HG03460 (cell line): Measurements from ENCODE around the gene MAS1L.

Source experiments
- ATAC-seq: cut with Tn5 transposase; IDR thresholded peaks from one replicate; pipeline ENCODE4 v1.9.1; 2021; ENCODE audit not compliant: unreplicated experiment

Gene MAS1L, protein sequence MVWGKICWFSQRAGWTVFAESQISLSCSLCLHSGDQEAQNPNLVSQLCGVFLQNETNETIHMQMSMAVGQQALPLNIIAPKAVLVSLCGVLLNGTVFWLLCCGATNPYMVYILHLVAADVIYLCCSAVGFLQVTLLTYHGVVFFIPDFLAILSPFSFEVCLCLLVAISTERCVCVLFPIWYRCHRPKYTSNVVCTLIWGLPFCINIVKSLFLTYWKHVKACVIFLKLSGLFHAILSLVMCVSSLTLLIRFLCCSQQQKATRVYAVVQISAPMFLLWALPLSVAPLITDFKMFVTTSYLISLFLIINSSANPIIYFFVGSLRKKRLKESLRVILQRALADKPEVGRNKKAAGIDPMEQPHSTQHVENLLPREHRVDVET

DNA sequence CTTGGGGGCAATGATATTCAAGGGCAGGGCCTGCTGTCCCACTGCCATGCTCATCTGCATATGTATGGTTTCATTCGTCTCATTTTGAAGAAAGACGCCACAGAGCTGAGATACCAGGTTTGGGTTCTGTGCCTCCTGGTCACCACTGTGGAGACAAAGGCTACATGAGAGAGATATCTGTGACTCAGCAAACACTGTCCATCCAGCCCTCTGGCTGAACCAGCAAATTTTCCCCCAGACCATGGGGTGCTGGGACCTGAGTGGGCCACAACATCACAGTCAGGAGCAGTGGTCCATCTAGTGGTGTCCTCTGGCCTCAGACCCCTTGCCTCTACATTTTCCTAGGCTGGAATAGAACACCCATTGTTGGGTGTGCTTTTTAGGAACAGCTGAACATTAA, at the start of gene MAS1L:
Gene MAS1L, minus strand, starts transcription at position 297 of the 400 bp plus-strand sequence. Its CDS starts 54 bp downstream, at position 243.
- no peak for ATAC-seq

DNA sequence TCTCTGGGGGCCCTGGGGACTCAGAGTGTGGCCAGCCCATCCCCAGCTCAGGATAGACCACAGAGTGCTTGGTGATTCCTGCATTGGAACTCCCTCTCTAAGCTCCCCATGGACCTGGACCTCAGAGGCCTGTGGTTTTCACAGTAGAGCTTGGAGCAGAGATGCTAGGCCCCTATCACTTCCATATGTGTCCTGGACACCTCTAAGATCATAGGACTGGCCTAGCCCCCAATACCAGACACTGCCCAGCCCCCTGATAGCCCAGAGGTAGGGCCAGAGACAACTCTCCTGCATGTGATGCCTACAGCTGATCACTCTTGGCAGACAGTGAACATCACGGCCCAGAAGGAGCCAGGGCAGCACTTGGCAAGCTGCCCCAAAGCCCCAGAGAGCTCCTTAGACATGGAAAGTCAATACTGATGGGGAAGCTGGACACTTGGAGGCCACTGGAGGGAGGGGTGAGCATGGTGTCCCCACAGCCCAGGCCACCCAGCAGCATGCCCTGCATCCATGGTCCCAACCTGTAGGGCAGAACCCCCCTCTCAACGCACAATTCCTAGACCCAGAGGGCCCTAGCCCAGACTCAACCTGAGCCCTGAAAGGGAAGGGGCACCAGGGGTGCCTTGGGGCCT, 44.7 kb upstream of the MAS1L start:
- ATAC-seq, result no peak

DNA sequence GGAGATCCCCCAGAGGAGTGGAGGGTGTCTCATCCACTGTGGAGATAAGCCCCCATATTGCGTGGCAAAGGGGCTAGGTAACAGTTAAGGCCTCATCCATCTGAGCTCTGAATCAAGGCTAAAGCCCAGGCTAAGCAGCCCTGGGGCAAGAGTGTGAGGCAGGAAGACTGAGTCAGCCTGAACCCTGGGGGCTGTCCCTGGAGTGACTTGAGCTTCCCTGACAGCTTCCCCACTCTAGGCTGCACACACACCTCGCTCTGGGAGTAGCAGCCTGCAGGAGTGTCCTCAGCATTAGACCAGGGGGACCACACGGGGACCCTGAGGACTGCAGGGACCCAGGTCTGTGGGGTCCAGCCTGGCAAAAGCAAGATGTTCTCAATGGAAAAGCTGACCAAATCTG, 43.9 kb upstream of the MAS1L start:
- no peak for ATAC-seq

DNA sequence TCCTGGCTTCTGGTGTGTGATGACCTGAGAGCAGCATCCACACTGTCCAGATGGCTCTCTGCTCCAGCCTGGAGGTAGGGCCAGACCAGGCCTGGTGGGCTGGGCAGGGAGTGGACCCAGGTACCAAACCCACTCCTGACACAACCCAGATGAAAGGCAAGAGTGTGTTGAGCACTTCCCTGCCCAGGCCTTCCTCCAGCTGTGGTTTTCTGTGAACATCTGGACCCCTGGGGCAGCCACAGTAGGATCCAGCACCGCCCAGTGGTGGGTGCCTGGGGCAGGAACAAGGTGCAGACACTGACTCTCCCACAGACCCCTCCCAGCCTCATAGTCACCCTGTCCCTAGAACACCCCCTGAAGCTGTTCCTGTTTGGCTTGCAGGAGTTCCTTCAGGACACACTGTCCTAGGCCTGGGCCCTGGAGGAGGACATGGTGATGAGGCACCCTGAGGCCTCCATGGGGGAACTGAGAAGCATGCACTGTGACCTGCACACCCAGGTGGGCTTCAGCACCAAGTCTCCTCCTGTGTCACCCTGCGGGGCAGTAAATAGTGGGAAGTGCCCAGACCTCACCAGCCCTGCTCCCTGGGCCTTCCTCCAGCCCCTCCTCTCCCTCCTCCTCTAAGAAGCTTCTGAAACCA, 43.0 kb upstream of the MAS1L start:
- no peak for ATAC-seq

DNA sequence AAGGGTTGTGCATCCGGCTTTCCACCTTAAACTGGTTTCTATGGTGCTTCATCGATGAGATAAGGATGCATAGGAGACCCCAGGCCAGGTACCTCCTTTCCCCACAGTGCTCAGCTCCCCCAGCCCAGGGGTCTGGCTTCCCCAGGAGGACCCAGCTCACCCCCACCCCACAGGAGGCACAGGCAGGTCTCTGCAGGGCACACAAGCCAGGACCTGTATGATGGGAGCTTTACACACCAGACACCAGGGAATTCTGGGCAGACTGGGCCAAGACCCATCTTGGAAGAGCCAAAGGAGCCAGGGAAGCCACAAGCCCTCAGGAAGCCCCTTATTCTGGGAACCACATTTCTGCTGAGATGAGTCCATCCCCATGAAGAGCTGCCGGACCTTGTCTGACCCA, 42.2 kb upstream of the MAS1L start:
- no peak for ATAC-seq

DNA sequence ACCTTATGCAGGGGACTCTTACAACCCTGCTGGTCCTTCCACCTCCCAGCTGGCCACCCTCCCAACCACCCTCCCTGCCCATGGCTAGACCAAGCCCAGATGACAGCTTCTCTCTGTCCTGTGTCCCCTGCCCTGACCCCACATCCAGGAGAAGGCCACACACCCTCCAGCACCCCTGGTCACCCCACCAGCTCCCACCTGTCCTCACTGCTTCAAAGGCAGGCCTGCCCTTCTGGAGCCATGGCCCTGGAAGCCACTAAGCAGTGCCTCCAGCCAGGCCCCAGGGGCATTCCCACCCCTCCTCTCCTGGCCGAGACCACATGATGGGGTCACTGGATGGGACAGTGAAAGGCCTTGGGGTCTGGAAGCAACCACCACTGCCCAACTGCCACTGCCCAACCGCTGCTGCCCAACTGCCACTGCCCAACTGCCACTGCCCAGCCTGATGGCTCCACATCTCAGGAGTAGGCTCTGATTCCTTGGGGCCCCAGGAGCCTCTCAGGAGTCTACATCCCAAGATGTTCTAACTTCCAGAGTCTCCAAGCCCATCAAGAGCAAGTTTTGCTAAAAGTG, 41.3 kb upstream of the MAS1L start:
- no peak for ATAC-seq

DNA sequence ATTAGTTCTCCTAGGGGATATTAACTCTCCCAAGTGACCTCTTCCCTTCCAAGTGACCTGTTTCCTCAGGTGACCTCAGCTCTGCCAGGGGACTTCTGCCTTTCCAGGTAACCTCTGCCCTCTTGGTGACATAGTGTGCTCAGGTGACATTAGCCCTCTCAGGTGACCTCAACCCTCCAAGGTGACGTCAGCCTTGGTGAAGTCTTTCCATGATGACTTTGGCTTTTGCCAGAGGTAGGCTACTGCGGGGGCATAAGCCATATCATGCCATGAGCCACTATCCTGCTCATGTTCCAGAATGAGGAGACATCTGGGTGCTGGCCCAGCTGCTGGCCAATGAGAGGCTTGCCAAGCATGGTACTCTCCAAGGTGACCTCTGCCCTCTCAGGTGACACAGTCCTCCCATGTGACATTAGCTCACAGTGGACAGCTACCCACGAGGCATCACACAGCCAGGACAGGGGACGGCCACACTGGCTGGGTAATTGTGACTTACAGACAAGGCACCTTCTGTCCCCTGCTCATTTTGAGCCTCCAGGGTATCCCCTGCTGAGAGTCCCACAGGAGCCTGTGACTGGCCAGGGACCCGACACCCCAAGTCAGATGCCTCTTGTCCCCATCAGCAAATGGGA, 40.7 kb upstream of the MAS1L start:
- no peak for ATAC-seq

DNA sequence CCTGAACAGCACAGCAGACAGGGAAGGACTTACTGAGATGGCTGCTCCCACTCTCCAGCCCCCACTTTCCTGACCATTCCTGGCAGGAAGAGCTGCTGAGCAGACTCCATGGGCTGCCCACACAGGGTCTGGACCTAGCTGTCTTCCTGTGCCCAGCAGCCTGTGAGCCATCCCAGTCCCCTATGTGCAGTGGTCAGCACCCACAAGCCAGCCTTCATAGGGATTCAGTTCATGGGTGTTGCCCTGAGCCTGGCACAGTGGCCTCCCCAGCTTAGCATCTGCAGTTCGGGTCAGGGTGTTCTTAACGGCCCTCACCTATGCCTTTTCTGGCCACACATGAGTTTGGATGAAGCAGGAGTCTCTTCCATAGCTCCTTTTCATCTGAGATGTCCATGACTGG, 39.8 kb upstream of the MAS1L start:
- ATAC-seq, result no peak

DNA sequence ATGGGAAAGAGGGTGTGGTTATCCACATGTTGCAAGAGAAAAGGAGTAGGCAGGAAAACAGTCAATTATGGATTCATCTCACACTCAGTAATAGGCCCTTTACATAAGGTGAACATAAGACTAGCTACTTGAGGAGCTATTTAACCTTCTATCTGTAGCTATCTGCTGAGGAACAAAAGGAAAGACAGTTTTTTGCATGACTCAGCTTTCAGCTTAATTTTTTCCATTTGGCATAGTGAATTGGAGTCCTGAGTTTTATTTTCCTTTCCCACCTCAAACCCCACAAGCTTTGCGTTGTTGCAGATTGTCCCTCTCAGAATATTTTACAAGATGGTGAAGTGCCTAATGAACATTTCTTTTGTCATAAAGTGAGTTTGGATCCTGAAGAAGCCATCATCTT, 39.4 kb upstream of the MAS1L start:
- no peak for ATAC-seq

DNA sequence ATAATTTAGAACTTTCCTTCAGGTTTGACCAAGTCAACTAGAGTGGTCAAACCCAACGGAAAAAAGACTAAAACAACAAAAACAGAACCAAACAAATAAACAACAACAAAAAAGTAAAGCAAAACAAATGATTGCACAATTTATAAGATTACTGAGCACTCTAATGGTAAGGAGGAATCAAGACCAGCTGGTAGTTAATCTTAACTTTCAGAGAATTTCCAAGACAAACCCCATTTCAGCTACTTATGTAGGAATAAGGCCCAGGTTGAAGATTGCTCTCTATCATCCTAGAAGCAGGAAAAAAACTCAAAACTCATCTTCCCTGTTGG, 37.5 kb upstream of the MAS1L start:
- no peak for ATAC-seq

DNA sequence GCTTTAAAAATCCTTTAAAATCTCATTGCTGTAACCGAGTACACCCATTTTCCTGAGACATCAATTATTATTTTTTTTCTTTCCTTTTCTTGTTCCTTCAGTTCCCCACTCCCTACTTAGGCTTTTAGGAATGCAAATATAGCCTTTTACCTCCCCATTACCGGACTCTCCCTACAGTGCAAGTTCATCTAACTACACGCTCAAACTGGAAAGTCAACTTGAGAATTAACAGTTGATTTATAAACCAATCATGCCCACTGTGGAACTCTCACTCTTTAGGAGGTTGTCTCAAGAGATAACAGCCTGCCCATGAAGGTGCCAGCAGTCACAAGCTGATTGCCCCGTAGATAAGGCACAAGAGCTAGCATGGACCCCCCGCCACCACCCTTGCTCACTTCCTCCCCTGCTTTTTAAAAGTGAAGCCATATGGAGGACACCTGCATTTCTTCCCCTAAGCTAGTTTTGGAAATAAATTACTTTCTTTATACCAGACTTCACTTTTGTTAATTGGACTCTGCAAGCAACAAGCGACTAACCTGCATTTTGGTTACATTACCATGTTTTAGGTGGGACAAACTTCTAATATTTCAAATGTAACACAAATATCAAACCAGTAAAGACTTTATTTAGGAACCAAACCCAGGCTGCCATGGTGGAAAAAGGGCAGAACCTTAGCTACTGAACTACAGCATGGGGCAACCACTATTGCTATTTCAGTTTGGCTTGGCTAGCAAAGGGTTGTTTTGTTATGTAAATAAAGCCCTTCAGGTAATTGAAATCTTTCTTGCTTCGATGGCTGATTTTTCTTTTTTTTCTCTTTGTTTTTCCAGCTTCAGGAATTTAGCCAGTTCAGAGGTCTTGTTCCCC, 36.9 kb upstream of the MAS1L start:
- ATAC-seq, result no peak

DNA sequence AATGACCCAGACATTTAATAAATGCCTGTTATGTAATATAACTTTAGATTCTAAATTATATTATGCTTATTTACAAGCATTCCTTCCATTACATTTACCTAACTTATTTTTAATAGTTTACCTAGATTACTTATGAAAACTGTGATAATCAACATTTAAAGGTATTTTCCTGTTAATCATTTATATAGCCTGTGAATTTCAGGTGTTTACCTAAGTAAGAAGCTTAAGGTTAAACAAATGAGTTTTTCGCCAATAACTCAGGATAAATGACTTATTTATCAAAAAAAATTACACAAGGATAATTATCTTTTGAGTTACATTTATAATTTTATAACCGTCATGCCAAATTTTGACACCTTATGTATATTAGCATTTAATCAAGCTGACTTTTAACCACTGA, 36.3 kb upstream of the MAS1L start:
- no peak for ATAC-seq

DNA sequence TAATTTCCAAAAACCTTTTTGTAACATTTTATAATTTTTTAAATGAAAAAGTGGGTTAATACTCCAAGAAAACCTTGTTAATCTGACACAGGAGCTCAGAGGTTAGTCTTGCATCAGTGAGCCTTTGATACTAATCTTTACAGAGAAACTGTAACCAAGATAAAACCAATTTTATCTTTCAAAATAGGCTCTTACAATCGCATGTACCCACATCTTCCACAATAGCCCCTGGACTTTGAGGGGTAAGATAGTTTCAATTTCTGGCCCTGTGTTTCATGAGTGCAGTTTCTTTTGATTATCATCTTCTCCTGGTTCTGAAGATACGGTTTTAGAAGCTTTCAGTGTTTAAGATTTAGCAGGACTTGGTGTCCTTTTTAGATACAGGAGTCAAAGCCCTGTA, 34.5 kb upstream of the MAS1L start:
- no peak for ATAC-seq

DNA sequence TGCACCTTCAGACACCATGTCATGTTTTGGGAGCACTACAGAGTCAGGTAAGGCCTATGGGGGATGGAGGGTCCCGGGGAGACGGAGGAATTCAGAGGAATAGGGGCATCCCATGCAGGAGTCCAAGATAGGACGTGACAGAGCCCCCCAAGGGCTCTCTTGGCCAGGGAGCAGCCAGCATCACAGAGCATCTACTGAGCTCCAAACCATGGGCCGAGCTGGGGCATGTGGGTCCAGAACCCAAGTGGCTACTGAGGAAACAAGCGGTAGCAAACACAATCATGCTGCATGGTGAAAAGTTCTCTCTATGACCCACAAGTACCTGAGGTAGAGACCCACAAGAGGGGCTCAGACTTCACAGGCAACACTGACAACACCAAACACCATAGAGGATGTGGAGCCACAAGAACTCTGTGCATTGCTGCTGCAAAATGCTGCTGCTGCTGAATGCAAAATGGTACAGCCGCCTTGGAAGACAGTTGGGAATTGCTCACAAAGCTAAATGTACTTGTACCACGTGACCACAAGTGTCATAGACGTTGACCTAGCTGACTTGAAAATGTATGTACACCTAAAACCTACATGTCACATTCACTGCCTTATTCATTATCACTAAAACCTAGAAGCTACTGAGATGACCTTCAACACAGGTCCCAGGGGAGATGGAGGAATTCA, 33.4 kb upstream of the MAS1L start:
- no peak for ATAC-seq

DNA sequence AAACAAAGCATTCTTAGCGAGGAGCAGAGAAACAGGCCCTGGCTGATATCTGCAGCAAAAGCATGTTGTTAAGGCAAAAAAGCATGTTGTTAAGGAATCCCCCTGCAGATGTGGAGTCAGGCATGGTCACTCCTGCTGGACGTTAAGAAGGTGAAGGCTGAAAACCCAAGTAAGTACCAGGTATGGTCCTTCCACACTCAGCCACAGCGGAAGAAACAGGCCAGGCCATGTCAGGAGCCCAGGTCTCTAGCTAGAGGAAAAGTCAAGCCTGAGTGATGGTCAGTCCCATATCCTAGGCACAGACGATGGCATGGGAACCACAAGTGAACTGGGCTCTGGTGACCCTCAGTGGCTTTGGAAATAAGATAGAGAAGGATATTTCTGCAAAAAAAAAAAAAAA, 32.5 kb upstream of the MAS1L start:
- no peak for ATAC-seq

DNA sequence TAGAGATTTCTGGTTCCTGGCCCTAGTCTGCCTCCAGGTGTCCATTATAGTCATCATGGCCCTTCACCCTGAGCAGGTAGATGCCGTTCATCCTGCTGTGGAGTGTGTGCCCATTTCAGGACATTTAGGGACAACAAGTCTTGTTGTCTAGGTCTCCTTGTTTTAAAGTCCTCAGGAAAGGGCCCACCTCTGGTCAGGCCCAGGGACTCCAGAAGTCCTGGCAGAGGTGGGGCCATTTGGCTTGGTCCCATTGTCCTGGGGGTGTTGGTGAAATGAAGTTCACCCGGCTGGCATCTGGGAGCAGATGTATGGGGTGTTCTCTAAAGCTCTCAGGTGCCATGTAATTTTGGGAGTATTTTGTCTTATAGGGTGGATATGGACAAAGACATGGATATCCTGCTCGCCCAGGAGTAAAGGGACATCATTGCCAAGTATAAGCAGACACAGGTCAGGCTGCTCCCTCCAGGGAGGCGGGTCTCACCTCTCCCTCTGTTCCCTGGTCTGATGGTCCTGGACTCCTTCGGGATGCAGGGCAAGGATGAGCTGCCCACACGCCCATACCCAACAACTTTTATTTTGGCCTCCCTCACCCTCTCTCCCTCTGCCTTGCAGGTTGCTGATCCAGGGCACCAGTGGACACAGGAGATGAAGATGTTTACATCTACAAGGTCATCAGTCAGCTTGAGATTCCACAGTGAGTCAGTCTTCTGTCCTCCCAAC, 31.7 kb upstream of the MAS1L start:
- ATAC-seq, result no peak

DNA sequence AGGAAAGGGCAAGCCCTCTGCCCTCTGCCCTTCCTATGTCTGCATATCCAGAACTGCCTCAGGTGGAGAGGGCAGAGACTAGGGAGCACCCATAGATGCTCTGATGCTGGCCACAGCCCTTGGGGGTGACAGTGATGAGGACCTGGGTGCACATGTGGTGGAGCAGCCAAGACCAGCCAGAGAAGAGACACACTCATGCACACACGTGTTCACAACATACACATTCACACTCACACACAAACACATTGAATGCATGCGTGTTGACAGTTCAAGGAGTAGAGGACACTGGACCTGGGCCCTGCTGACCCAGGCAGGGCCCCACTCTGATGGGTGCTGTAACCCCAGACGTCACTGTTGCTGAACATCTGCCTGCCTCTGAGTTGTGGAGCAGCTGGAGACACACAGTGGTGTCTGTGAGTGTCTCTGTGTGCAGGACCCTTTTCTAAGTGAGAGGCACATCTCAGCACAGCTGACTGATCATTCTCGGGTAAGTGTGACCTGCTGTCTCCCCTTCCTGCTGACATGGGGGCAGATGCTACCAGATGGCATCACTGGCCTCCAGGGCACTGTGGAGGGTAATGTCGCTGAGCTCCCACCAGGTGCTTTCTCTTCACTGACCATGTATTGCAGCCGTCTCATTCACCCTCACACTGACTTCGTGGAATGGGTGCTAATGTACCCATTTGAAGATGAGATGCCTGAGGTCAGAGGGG, 30.1 kb upstream of the MAS1L start:
- ATAC-seq, result no peak

DNA sequence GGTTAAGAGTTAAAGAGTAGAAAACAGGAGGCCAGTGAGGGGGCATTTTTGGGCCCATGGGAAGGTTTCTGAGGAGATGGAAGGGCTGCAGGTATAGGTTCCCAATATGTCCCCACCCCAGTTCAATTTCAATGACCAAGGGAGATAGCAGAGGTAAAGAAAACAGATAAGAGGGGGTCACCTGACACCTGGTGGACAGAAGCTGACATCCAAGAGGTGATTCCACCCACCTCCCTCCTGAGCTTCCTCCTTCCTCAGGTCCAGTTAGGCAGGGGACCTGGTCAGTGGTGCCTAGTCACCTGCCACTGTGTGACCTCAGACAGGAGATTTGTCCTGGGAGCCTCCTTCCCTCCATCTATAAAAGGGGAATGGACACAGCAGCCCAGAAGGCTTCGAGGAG, 29.5 kb upstream of the MAS1L start:
- no peak for ATAC-seq

DNA sequence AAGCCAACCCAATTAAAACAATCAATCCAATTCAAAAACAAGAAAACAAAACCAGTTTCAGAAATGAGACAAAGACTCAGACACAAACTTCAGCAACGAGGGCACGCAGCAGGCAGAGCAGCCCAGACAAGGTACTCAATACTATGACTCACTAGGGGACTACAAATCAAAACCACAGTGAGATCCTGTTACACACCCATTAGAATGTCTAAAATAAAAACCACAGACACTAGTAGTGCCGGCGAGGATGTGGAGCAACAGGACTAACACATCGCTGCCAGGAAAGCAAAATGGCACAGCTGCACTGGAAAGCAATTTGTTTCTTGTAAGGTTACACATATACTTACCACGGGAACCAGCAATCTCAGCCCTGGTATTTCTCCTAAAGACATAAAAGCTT, 28.4 kb upstream of the MAS1L start:
- ATAC-seq, result no peak
